OCI-M2 (cell line): Measurements from ENCODE around the gene ALPI.

Source experiments
- DNase-seq: peaks from one replicate; lab custom pipeline; 2025; ENCODE audit not compliant: unreplicated experiment; lab: John Stamatoyannopoulos, UW

The ALPI gene

GRCh38 chr2:232483923-232484627 lies 28.1 kb downstream of the ALPI start:
- no peak for DNase-seq

GRCh38 chr2:232484628-232485347 lies 28.8 kb downstream of the ALPI start:
- DNase-seq: no peak

- no peak for DNase-seq
These were observed 29.4 kb downstream of the ALPI start for GRCh38 chr2:232485348-232485756.

- no peak for DNase-seq
These were observed 30.0 kb downstream of the ALPI start for GRCh38 chr2:232485757-232486557.

- no peak for DNase-seq
These were observed 30.8 kb downstream of the ALPI start for GRCh38 chr2:232486558-232487384.

GRCh38 chr2:232487385-232488096 lies 31.6 kb downstream of the ALPI start, which contains the start of gene ECEL1:
TSS of gene ECEL1 (minus strand) at chr2:232487834. CDS start at chr2:232486653, 1,181 bp downstream.
- no peak for DNase-seq

GRCh38 chr2:232488097-232488711 lies 32.3 kb downstream of the ALPI start:
- no peak for DNase-seq

GRCh38 chr2:232488721-232489300 lies 32.9 kb downstream of the ALPI start:
- DNase-seq: no peak

GRCh38 chr2:232489516-232490220 lies 33.7 kb downstream of the ALPI start:
- DNase-seq: no peak

GRCh38 chr2:232490221-232491138 lies 34.5 kb downstream of the ALPI start:
- no peak for DNase-seq

GRCh38 chr2:232491139-232491780 lies 35.3 kb downstream of the ALPI start:
- DNase-seq: no peak

- DNase-seq: no peak
These were observed 36.4 kb downstream of the ALPI start for GRCh38 chr2:232492236-232492848.

GRCh38 chr2:232492963-232493700 lies 37.2 kb downstream of the ALPI start:
- no peak for DNase-seq

GRCh38 chr2:232493701-232494474 lies 37.9 kb downstream of the ALPI start:
- DNase-seq: no peak

GRCh38 chr2:232494542-232494941 lies 38.6 kb downstream of the ALPI start:
- DNase-seq: no peak
